SK-N-SH (cell line): Measurements from ENCODE around the gene BRME1.

Experiments used
- CTCF ChIP-seq: fragments of 200-600 bp; sonication (generic); IDR thresholded peaks from 2 replicates; pipeline ENCODE4 v1.6.1; 2017; ENCODE audit warnings: antibody characterized with exemption, mild to moderate bottlenecking, moderate library complexity
- ELF1 ChIP-seq: IDR thresholded peaks from 2 replicates; pipeline ENCODE4 v1.4.0; 2012
- EP300 ChIP-seq, 2 experiments: IDR thresholded peaks; 2 replicates each; pipeline versions ENCODE4 v1.4.0 to v1.6.1; 2012; ENCODE audit warnings: borderline replicate concordance in 1 of 2, low read depth in 1 of 2, low read length in 1 of 2
- POLR2AphosphoS5 ChIP-seq: IDR thresholded peaks from 2 replicates; pipeline ENCODE4 v1.6.1; 2012; ENCODE audit warnings: low read depth, low read length
- TAF1 ChIP-seq: IDR thresholded peaks from 2 replicates; pipeline ENCODE4 v1.6.1; 2012; ENCODE audit warnings: low read depth, mild to moderate bottlenecking, low read length, moderate library complexity, borderline replicate concordance
- USF1 ChIP-seq: IDR thresholded peaks from 2 replicates; pipeline ENCODE4 v1.4.0; 2012; ENCODE audit warnings: low read depth, borderline replicate concordance
- ZBTB33 ChIP-seq: IDR thresholded peaks from 2 replicates; pipeline ENCODE4 v1.4.0; 2012; ENCODE audit warnings: low read depth, borderline replicate concordance

- peak; percentile 33; the same call in 1 of the 2 replicates for TF ChIP-seq POLR2AphosphoS5
- TF ChIP-seq ZBTB33 = no peak
- TF ChIP-seq TAF1 = no peak; the same call in 1 of the 2 replicates
- no peak for TF ChIP-seq ELF1
- no peak for TF ChIP-seq USF1
- no peak for TF ChIP-seq CTCF
- no peak for TF ChIP-seq EP300 (IDR thresholded peaks at IDR 0.05; ENCODE audit: borderline replicate concordance in 1 of 2, low read depth in 1 of 2, low read length in 1 of 2)
Measured at GRCh38 chr19:13865571-13866462, 40.1 kb downstream of the BRME1 start.
